Gastrocnemius medialis (tissue), 4 donors: ENCODE results near the gene KLHDC7B. TPM values are rescaled to one million over a fixed set of nuclear protein-coding genes. Genes with fewer than 3 reads are reported as not detected.

ENCODE experiments used
- ATAC-seq, 2 donors: fragments of 150-250 bp; one replicate each; pipeline ENCODE4 v1.9.1; 2016
- DNase-seq, 2 donors: peaks; one replicate each; pipeline ENCODE4 v3.0.0-alpha.2; 2019
- H3K27ac ChIP-seq, 4 donors: fragments of 200-600 bp; sonication (generic); 1 replicate in 1 of 4; 2 replicates in 3 of 4; pipeline ENCODE4 v1.5.1; 2016 to 2018; ENCODE audit warnings: mild to moderate bottlenecking in 2 of 4, moderate library complexity in 1 of 4
- H3K27me3 ChIP-seq, 3 donors: fragments of 200-600 bp; sonication (generic) in 2 of 3; 1 replicate in 1 of 3; 2 replicates in 2 of 3; pipeline versions ENCODE4 v1.5.1 to v1.6.0; 2016 to 2019; ENCODE audit warnings: mild to moderate bottlenecking in 1 of 3, moderate library complexity in 1 of 3
- H3K36me3 ChIP-seq, 2 donors: fragments of 200-600 bp; sonication (generic) in 1 of 2; one replicate each; pipeline ENCODE4 v1.5.1; 2017 to 2018
- H3K4me1 ChIP-seq, 2 donors: fragments of 200-600 bp; sonication (generic) in 1 of 2; one replicate each; pipeline ENCODE4 v1.5.1; 2016 to 2017; ENCODE audit warnings: mild to moderate bottlenecking in 2 of 2
- H3K4me3 ChIP-seq, 4 donors: fragments of 200-600 bp; sonication (generic) in 3 of 4; 1 replicate in 1 of 4; 2 replicates in 3 of 4; pipeline ENCODE4 v1.5.1; 2016 to 2019; ENCODE audit warnings: mild to moderate bottlenecking in 2 of 4
- H3K9me3 ChIP-seq, 3 donors: fragments of 200-600 bp; sonication (generic) in 2 of 3; 1 replicate in 1 of 3; 2 replicates in 2 of 3; pipeline ENCODE4 v1.5.1; 2016 to 2019
- POLR2A ChIP-seq, 2 donors: fragments of 450-650 bp; IDR thresholded peaks; one replicate each; pipeline ENCODE4 v1.6.1; 2017; ENCODE audit warnings: antibody characterized with exemption in 2 of 2, mild to moderate bottlenecking in 2 of 2, moderate library complexity in 2 of 2
- in situ Hi-C, 4 donors: fragments of 200-750 bp; cut with MboI; loops; one replicate each; pipeline versions ENCODE4 v1.15.0 to v1.8.0; 2017; ENCODE audit warnings: low sequenced_read_pairs in 4 of 4
- intact Hi-C: fragments of 100-400 bp; cut with DNase I; formaldehyde crosslinking; loops from one replicate; pipeline ENCODE4 v1.15.1; 2023; ENCODE audit warnings: low total_unique reads
- total RNA-seq, 4 donors: library from RNA; depleted of rRNA; stranded (reverse); fragments of >200 nt; gene quantifications; one replicate each; pipeline versions ENCODE4 v1.1.0 to v1.2.3, GENCODE V29; 2016
- TF ChIP-seq, protein P1 (sequence below), 5 experiments: fragments of 450-650 bp in 3 of 5; fragments of 200-600 bp in 2 of 5; sonication (generic) in 2 of 5; IDR thresholded peaks in 4 of 5; conservative IDR thresholded peaks in 1 of 5; 1 replicate in 4 of 5; 2 replicates in 1 of 5; pipeline ENCODE4 v1.5.1; 2016 to 2019; ENCODE audit warnings: antibody characterized with exemption in 5 of 5, mild to moderate bottlenecking in 3 of 5, moderate library complexity in 3 of 5

KLHDC7B gene
- total RNA-seq, 4 donors from 2014 or later = not detected

DNA sequence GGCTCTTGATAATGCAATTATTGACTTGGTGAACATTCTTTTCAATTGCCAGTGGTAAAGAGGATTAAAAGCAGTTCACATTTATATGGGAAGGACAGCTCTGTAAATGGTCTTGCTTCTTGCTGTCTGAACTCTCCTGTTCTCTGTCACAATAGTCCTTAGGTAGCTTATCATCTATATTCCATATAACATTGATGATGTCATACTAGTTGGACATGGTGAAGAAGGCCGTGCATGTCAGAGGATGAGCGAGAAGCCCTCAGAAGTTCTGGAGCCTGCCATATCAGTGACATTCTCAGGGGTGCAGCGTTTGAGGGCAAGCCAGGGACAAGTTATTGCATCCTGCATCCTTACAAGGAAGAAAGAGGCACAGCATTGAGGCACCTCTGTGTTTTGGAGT lies 39.5 kb downstream of the KLHDC7B start:
- intact Hi-C loops = no loop called here
- no peak for DNase-seq

DNA sequence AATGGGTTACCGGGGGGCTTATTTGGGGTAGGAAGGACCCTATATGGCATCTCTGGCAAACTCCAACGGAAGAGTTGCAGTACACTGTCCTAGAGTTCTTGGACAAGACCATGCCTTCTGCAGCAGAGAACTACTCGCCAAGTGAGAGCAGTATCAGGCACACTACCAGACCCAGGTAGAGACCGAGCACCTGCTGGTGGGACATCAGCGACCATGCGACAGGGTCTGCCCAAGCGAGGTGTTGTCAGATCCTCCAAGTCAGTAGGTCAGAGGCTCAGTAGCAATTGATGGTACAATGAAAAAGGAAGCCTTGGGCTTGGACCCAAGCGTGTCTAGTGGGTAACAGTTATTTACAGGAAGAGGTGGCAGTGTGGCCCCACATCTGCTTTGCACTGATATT lies 40.1 kb downstream of the KLHDC7B start:
- Histone ChIP-seq H3K27me3 (no peaks in the 10 kb centered on the region), H3K36me3 (no peaks in the 10 kb centered on the region), H3K9me3 (no peaks in the 10 kb centered on the region), H3K27ac (no peak overlapping the region), H3K4me3 (no peak overlapping the region), H3K4me1 (peaks cover 16 to 23% of the 10 kb centered on the region in 2 donors)
- DNase-seq (no peak), ATAC-seq (no peak)
- TF ChIP-seq, protein P1, sequence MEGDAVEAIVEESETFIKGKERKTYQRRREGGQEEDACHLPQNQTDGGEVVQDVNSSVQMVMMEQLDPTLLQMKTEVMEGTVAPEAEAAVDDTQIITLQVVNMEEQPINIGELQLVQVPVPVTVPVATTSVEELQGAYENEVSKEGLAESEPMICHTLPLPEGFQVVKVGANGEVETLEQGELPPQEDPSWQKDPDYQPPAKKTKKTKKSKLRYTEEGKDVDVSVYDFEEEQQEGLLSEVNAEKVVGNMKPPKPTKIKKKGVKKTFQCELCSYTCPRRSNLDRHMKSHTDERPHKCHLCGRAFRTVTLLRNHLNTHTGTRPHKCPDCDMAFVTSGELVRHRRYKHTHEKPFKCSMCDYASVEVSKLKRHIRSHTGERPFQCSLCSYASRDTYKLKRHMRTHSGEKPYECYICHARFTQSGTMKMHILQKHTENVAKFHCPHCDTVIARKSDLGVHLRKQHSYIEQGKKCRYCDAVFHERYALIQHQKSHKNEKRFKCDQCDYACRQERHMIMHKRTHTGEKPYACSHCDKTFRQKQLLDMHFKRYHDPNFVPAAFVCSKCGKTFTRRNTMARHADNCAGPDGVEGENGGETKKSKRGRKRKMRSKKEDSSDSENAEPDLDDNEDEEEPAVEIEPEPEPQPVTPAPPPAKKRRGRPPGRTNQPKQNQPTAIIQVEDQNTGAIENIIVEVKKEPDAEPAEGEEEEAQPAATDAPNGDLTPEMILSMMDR (IDR thresholded peaks at IDR 0.05 in 4 of 5, conservative IDR thresholded peaks at IDR 0.05 in 1 of 5) = no peak
- TF ChIP-seq POLR2A (IDR thresholded peaks at IDR 0.05) = no peak
- intact Hi-C loops (no loop called here), in situ Hi-C loops (no loop called here)

More for the DNA sequence above, 39.5 kb downstream of the KLHDC7B start:
- in situ Hi-C loops = no loop called here
- peaks cover 16 to 27% of the 10 kb centered on the region in 2 donors for H3K4me1 ChIP-seq
- H3K27ac ChIP-seq = no peak overlapping the region
- TF ChIP-seq, protein P1 (IDR thresholded peaks at IDR 0.05 in 4 of 5, conservative IDR thresholded peaks at IDR 0.05 in 1 of 5) = no peak
- H3K36me3 ChIP-seq = peaks cover 0 to 3% of the 10 kb centered on the region in 2 donors
- no peak overlapping the region for H3K4me3 ChIP-seq
- H3K27me3 ChIP-seq = no peaks in the 10 kb centered on the region
- no peak for ATAC-seq
- H3K9me3 ChIP-seq = no peaks in the 10 kb centered on the region

DNA sequence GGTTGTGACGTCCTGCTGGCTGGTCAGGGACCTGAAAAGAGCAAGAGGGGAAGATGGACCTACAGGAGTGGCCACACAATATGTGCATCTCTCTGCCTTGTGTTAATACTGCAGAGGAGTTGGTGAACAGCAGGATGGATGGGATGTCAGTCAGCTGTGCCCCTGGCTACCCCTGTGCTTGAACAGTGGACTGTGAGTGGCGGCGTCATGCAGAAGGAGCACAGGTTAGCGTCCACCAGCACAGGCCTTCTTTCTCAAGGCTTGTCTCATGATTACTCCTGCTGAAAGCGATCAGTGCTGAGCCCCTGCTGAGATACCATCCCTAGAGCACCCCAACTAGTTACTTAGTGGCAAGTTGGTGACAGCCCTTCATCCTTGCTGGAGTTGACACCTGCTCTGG lies 40.7 kb downstream of the KLHDC7B start:
- no peak for DNase-seq

DNA sequence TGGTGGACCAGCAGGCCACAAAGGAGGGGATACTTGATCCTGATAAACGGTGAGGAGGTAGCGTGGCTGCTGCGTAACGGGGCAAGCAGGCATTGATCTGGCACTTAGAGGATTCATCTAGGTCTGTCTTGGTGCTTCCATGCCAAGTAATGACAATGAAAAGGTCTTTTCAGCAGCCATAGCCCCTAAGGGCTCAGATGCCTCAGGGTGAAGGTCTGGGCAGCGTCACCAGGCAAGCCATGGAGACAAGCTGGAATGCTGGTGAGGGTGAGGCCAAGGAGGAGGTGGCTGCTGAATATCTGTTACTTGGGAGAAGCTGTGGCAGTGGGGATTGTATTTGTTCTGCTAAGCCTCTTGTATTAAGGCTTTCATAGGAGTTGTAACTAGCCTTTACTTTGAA lies 41.7 kb downstream of the KLHDC7B start:
- in situ Hi-C loops = no loop called here

More for the DNA sequence above, 40.7 kb downstream of the KLHDC7B start:
- in situ Hi-C loops (no loop called here), intact Hi-C loops (no loop called here)
- Histone ChIP-seq H3K4me3 (no peak overlapping the region), H3K27me3 (no peaks in the 10 kb centered on the region), H3K4me1 (peaks cover 10 to 16% of the 10 kb centered on the region in 2 donors), H3K9me3 (no peaks in the 10 kb centered on the region), H3K36me3 (no peaks in the 10 kb centered on the region), H3K27ac (no peak overlapping the region)
- no peak for TF ChIP-seq POLR2A (IDR thresholded peaks at IDR 0.05)
- TF ChIP-seq, protein P1 (IDR thresholded peaks at IDR 0.05 in 4 of 5, conservative IDR thresholded peaks at IDR 0.05 in 1 of 5) = no peak
- ATAC-seq = no peak

More for the DNA sequence above, 41.7 kb downstream of the KLHDC7B start:
- no peak for TF ChIP-seq POLR2A (IDR thresholded peaks at IDR 0.05)
- TF ChIP-seq, protein P1 (IDR thresholded peaks at IDR 0.05 in 4 of 5, conservative IDR thresholded peaks at IDR 0.05 in 1 of 5) = no peak
- H3K27ac ChIP-seq = no peak overlapping the region
- DNase-seq (no peak), ATAC-seq (no peak)
- intact Hi-C loops = no loop called here
- H3K9me3 ChIP-seq = no peaks in the 10 kb centered on the region
- H3K4me1 ChIP-seq = peaks cover 6 to 10% of the 10 kb centered on the region in 2 donors
- no peaks in the 10 kb centered on the region for H3K36me3 ChIP-seq
- H3K4me3 ChIP-seq = no peak overlapping the region
- H3K27me3 ChIP-seq = no peaks in the 10 kb centered on the region
